Upper lobe of right lung (tissue), 1 donor: ENCODE measurements around the gene PLA2G4B. TPM values are rescaled to one million over a fixed set of nuclear protein-coding genes. Genes with fewer than 3 reads are reported as not detected.

Experiments used
- ATAC-seq: fragments of 200-7000 bp; cut with Tn5 transposase; one replicate; pipeline ENCODE4 v1.9.1; 2020; ENCODE audit warnings: mild to moderate bottlenecking, moderate library complexity
- DNase-seq: peaks from one replicate; pipeline ENCODE4 v3.0.0-alpha.2; 2020
- H3K27ac ChIP-seq: fragments of 200-600 bp; one replicate; pipeline ENCODE4 v1.8.0; 2022
- H3K27me3 ChIP-seq: fragments of 200-600 bp; one replicate; pipeline ENCODE4 v1.8.0; 2022; ENCODE audit warnings: mild to moderate bottlenecking
- H3K36me3 ChIP-seq: fragments of 200-600 bp; one replicate; pipeline ENCODE4 v1.8.0; 2022
- H3K4me1 ChIP-seq: fragments of 200-600 bp; one replicate; pipeline ENCODE4 v1.8.0; 2022
- H3K4me3 ChIP-seq: fragments of 200-600 bp; one replicate; pipeline ENCODE4 v1.8.0; 2022; ENCODE audit warnings: mild to moderate bottlenecking
- H3K9me3 ChIP-seq: fragments of 200-600 bp; one replicate; pipeline ENCODE4 v1.8.0; 2022
- CTCF ChIP-seq: fragments of 200-600 bp; IDR thresholded peaks from one replicate; pipeline ENCODE4 v1.8.0; 2022; ENCODE audit warnings: antibody characterized with exemption
- intact Hi-C: fragments of 100-400 bp; cut with DNase I; formaldehyde crosslinking; loops from one replicate; pipeline ENCODE4 v1.11.0; 2022
- total RNA-seq: library from RNA; stranded (reverse); fragmentation: NEBNext Ultra II Directional; extraction: Animal tissue kit (Norgen Biotek cat#: 25700); gene quantifications from one replicate; pipeline ENCODE4 v1.2.1, GENCODE V29; 2021
- donor health status: DM: no; HTN: yes; CAD: no; lungs with severe emphysema.

The PLA2G4B gene
- total RNA-seq, 1 donor from 2014 or later = 14.4 TPM

GRCh38 chr15:41872166-41872747 is 33.6 kb downstream of the PLA2G4B start:
- intact Hi-C loops = no loop called here
- H3K36me3 ChIP-seq = no peaks in the 10 kb centered on the region
- no peaks in the 10 kb centered on the region for H3K9me3 ChIP-seq
- no peak overlapping the region for H3K27ac ChIP-seq
- DNase-seq = no peak
- no peaks in the 10 kb centered on the region for H3K27me3 ChIP-seq
- TF ChIP-seq CTCF = no peak
- H3K4me3 ChIP-seq = no peak overlapping the region
- H3K4me1 ChIP-seq = no peaks in the 10 kb centered on the region
- no peak for ATAC-seq

- H3K4me1 ChIP-seq = no peaks in the 10 kb centered on the region
- no peak overlapping the region for H3K27ac ChIP-seq
- no peaks in the 10 kb centered on the region for H3K36me3 ChIP-seq
- TF ChIP-seq CTCF = no peak
- DNase-seq (no peak), ATAC-seq (no peak)
- H3K9me3 ChIP-seq = no peaks in the 10 kb centered on the region
- H3K27me3 ChIP-seq = no peaks in the 10 kb centered on the region
- no peak overlapping the region for H3K4me3 ChIP-seq
- intact Hi-C loops = no loop called here
These were observed 35.1 kb downstream of the PLA2G4B start for GRCh38 chr15:41873711-41874110.

GRCh38 chr15:41874736-41875135 is 36.1 kb downstream of the PLA2G4B start:
- no peak for ATAC-seq
- no peak for TF ChIP-seq CTCF
- DNase-seq = no peak
- Histone ChIP-seq H3K9me3 (no peaks in the 10 kb centered on the region), H3K4me3 (no peak overlapping the region), H3K27ac (no peak overlapping the region), H3K36me3 (no peaks in the 10 kb centered on the region), H3K27me3 (no peaks in the 10 kb centered on the region), H3K4me1 (no peaks in the 10 kb centered on the region)
- intact Hi-C loops = no loop called here

- Histone ChIP-seq H3K27ac (no peak overlapping the region), H3K36me3 (no peaks in the 10 kb centered on the region), H3K4me1 (no peaks in the 10 kb centered on the region), H3K9me3 (no peaks in the 10 kb centered on the region), H3K27me3 (no peaks in the 10 kb centered on the region), H3K4me3 (no peak overlapping the region)
- no peak for ATAC-seq
- TF ChIP-seq CTCF = no peak
- intact Hi-C loops = no loop called here
- no peak for DNase-seq
These were observed 37.4 kb downstream of the PLA2G4B start for GRCh38 chr15:41876007-41876406.

GRCh38 chr15:41876689-41877088 is 38.0 kb downstream of the PLA2G4B start:
- no peaks in the 10 kb centered on the region for H3K27me3 ChIP-seq
- H3K27ac ChIP-seq = no peak overlapping the region
- H3K4me3 ChIP-seq = no peak overlapping the region
- intact Hi-C loops = no loop called here
- TF ChIP-seq CTCF = no peak
- ATAC-seq (no peak), DNase-seq (no peak)
- no peaks in the 10 kb centered on the region for H3K9me3 ChIP-seq
- no peaks in the 10 kb centered on the region for H3K36me3 ChIP-seq
- peaks cover 1% of the 10 kb centered on the region for H3K4me1 ChIP-seq
